ENCODE results near the gene NUP210. TPM values are rescaled to one million over a fixed set of nuclear protein-coding genes. Genes with fewer than 3 reads are reported as not detected.

NUP210 gene
- total and polyA plus RNA-seq, 2 of the 13 experiments (the other 11 are each of a cell fraction or from before 2014, with no cell fraction given), result 31.6 to 35.2 TPM

DNA sequence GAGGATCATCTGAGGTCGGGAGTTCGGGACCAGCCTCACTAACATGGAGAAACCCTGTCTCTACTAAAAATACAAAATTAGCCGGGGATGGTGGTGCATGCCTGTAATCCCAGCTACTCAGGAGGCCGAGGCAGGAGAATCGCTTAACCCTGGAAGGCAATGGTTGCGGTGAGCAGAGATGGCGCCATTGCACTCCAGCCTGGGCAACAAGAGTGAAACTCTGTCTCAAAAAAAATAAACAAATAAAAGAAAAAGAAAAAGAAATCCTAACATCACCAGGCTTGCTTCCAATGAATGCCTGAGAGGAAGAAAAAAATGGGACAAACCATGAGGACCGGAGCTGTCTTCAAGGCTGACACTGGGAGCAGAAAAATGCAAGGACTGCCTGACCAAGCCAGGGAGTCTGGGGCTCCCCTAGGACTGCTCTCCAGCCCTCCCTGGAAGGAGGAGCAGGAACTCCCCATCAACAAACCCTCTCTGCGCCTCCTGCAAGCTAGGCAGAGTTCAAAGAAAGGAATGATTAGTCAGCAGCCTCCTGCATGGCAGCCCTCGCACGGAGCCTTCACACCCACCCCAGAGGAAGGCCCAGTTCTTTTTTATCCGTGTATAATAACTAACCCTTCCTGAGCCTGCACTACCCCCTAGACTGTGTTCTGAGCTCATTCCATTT is 55.4 kb downstream of the NUP210 start:
- BruUV-seq (replicated peaks), result no TSS peak
- CTCF ChIA-PET (ENCODE audit: low intra/inter-chr PET ratio, low total read pairs), result interaction anchor here (1.9 kb wide), 1 partner anchor 97 kb away, joined by 5 read pairs; no protein-coding TSS in a partner anchor
- Histone ChIP-seq H3K4me2 (ENCODE audit: low read depth, low read length) (no peak overlapping the region), H3K79me2 (ENCODE audit: insufficient read depth, low read length) (no peaks in the 10 kb centered on the region), H3K27me3 (ENCODE audit: control insufficient read depth in 1 of 2, insufficient read depth in 2 of 2, low read length in 2 of 2) (no peaks in the 10 kb centered on the region), H3K36me3 (replicated peaks in 1 of 2; ENCODE audit: control insufficient read depth in 1 of 2, insufficient read depth in 2 of 2, low read length in 2 of 2) (peaks cover 7 to 59% of the 10 kb centered on the region in 2 experiments; a peak in 4 of 5 replicates), H3K9ac (ENCODE audit: insufficient read depth, low read depth, low read length) (no peak overlapping the region), H3K27ac (ENCODE audit: extremely low read length, insufficient read depth, low read length) (peak overlapping the region; percentile 82), H3K9me3 (ENCODE audit: low read length) (no peaks in the 10 kb centered on the region), H4K20me1 (ENCODE audit: insufficient read depth, low read length) (no peaks in the 10 kb centered on the region), H3K4me3 (replicated peaks in 1 of 3; ENCODE audit: insufficient read depth in 1 of 3, low read depth in 2 of 3, low read length in 3 of 3) (no peak overlapping the region), H2AFZ (ENCODE audit: low read length) (no peak overlapping the region), H3K4me1 (ENCODE audit: insufficient read depth, low read length) (peaks cover 32% of the 10 kb centered on the region)
- 65% methylated on average over 12 of the region's 12 CpGs for WGBS (ENCODE audit: low lambda C conversion rate)
- FAIRE-seq, result no peak
- DNase-seq (ENCODE audit: low spot score), result no peak
- POLR2A ChIA-PET, result interaction anchor here (0.8 to 1.5 kb wide), 2 partner anchors 29 to 88 kb away, joined by 3 read pairs; no protein-coding TSS in a partner anchor
- ATAC-seq, result peak; percentile 8
- intact Hi-C loops (cut with micrococcal nuclease; ENCODE audit: unreplicated experiment), result loop anchor here (2.0 kb wide), 1 partner anchor 88 kb away; no protein-coding TSS in a partner anchor
- in situ Hi-C loops (cut with HindIII; ENCODE audit: extremely low pct_ligation_motif_present, low pct_unique_long_range_greater_than_20kb), result no loop called here
- TF ChIP-seq, protein P1, sequence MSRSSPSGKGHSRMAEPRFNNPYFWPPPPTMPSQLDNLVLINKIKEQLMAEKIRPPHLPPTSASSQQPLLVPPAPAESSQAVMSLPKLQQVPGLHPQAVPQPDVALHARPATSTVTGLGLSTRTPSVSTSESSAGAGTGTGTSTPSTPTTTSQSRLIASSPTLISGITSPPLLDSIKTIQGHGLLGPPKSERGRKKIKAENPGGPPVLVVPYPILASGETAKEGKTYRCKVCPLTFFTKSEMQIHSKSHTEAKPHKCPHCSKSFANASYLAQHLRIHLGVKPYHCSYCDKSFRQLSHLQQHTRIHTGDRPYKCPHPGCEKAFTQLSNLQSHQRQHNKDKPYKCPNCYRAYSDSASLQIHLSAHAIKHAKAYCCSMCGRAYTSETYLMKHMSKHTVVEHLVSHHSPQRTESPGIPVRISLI (CRISPR knock-in tag; IDR thresholded peaks at IDR 0.05; ENCODE audit: borderline replicate concordance), result no peak
- TF ChIP-seq HOXA7 (CRISPR knock-in tag; IDR thresholded peaks at IDR 0.05) (no peak), ATF1 (CRISPR knock-in tag; IDR thresholded peaks at IDR 0.05) (0 out of 2 replicates have a peak, but pooled peaks have one; percentile 17), SNAPC2 (CRISPR knock-in tag; IDR thresholded peaks at IDR 0.05) (0 out of 2 replicates have a peak, but pooled peaks have one; percentile 6), LCORL (IDR thresholded peaks at IDR 0.05) (no peak), LCORL (CRISPR knock-in tag; IDR thresholded peaks at IDR 0.05) (no peak), ZMYM2 (CRISPR knock-in tag; IDR thresholded peaks at IDR 0.05) (peak; percentile 56; the same call in 1 of the 2 replicates), ZNF382 (CRISPR knock-in tag; IDR thresholded peaks at IDR 0.05; ENCODE audit: borderline replicate concordance) (no peak), RBM22 (optimal IDR thresholded peaks at IDR 0.05; ENCODE audit: low read length) (no peak), ZNF75D (CRISPR knock-in tag; IDR thresholded peaks at IDR 0.05; ENCODE audit: borderline replicate concordance) (no peak), CHD4 (IDR thresholded peaks at IDR 0.05; ENCODE audit: borderline replicate concordance, low read length) (0 out of 2 replicates have a peak, but pooled peaks have one; percentile 31), ZNF629 (CRISPR knock-in tag; conservative IDR thresholded peaks at IDR 0.05) (no peak), RBAK (CRISPR knock-in tag; IDR thresholded peaks at IDR 0.05) (no peak), ZNF547 (CRISPR knock-in tag; IDR thresholded peaks at IDR 0.05) (no peak)
- TF ChIP-seq, protein P2, sequence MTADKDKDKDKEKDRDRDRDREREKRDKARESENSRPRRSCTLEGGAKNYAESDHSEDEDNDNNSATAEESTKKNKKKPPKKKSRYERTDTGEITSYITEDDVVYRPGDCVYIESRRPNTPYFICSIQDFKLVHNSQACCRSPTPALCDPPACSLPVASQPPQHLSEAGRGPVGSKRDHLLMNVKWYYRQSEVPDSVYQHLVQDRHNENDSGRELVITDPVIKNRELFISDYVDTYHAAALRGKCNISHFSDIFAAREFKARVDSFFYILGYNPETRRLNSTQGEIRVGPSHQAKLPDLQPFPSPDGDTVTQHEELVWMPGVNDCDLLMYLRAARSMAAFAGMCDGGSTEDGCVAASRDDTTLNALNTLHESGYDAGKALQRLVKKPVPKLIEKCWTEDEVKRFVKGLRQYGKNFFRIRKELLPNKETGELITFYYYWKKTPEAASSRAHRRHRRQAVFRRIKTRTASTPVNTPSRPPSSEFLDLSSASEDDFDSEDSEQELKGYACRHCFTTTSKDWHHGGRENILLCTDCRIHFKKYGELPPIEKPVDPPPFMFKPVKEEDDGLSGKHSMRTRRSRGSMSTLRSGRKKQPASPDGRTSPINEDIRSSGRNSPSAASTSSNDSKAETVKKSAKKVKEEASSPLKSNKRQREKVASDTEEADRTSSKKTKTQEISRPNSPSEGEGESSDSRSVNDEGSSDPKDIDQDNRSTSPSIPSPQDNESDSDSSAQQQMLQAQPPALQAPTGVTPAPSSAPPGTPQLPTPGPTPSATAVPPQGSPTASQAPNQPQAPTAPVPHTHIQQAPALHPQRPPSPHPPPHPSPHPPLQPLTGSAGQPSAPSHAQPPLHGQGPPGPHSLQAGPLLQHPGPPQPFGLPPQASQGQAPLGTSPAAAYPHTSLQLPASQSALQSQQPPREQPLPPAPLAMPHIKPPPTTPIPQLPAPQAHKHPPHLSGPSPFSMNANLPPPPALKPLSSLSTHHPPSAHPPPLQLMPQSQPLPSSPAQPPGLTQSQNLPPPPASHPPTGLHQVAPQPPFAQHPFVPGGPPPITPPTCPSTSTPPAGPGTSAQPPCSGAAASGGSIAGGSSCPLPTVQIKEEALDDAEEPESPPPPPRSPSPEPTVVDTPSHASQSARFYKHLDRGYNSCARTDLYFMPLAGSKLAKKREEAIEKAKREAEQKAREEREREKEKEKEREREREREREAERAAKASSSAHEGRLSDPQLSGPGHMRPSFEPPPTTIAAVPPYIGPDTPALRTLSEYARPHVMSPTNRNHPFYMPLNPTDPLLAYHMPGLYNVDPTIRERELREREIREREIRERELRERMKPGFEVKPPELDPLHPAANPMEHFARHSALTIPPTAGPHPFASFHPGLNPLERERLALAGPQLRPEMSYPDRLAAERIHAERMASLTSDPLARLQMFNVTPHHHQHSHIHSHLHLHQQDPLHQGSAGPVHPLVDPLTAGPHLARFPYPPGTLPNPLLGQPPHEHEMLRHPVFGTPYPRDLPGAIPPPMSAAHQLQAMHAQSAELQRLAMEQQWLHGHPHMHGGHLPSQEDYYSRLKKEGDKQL (CRISPR knock-in tag; IDR thresholded peaks at IDR 0.05; ENCODE audit: low read depth), result no peak
- TF ChIP-seq, protein P3, sequence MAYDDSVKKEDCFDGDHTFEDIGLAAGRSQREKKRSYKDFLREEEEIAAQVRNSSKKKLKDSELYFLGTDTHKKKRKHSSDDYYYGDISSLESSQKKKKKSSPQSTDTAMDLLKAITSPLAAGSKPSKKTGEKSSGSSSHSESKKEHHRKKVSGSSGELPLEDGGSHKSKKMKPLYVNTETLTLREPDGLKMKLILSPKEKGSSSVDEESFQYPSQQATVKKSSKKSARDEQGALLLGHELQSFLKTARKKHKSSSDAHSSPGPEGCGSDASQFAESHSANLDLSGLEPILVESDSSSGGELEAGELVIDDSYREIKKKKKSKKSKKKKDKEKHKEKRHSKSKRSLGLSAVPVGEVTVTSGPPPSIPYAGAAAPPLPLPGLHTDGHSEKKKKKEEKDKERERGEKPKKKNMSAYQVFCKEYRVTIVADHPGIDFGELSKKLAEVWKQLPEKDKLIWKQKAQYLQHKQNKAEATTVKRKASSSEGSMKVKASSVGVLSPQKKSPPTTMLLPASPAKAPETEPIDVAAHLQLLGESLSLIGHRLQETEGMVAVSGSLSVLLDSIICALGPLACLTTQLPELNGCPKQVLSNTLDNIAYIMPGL (CRISPR knock-in tag; IDR thresholded peaks at IDR 0.05; ENCODE audit: borderline replicate concordance in 1 of 2, low read depth in 1 of 2), result peak in 1 of 2 experiments; percentile 5; a peak in 1 of 4 replicates

Data from HepG2 (cell line).